SU-DHL-6 (cell line): ENCODE data around the gene VCX3B.

Source experiments
- H2AFZ ChIP-seq: fragments of 200-600 bp; sonication (generic); 2 replicates; pipeline ENCODE4 v1.6.1; 2014; ENCODE audit warnings: low read depth, mild to moderate bottlenecking, moderate library complexity, mixed read lengths, antibody characterized with exemption, low read length; ENCODE audit not compliant: severe bottlenecking
- H3F3A ChIP-seq: fragments of 200-600 bp; shearing (Covaris generic); 2 replicates; pipeline ENCODE4 v1.6.0; 2016; ENCODE audit warnings: antibody characterized with exemption, mild to moderate bottlenecking; ENCODE audit not compliant: insufficient read depth
- H3K27ac ChIP-seq: fragments of 200-600 bp; sonication (generic); 2 replicates; pipeline ENCODE4 v1.5.1; 2016; ENCODE audit warnings: low read depth, mild to moderate bottlenecking, low read length, moderate library complexity, mixed read lengths
- H3K27me3 ChIP-seq: fragments of 200-600 bp; sonication (generic), shearing (Covaris generic); 2 replicates; pipeline ENCODE4 v1.6.0; 2014; ENCODE audit warnings: mild to moderate bottlenecking, low read length
- H3K36me3 ChIP-seq: fragments of 200-600 bp; sonication (generic); 2 replicates; pipeline ENCODE4 v1.6.1; 2014; ENCODE audit warnings: mild to moderate bottlenecking, low read length, mixed read lengths
- H3K4me2 ChIP-seq: fragments of 300-600, 200-600 bp; shearing (Covaris generic), sonication (generic); 2 replicates; pipeline ENCODE4 v1.6.0; 2014; ENCODE audit warnings: low read length, low read depth, mild to moderate bottlenecking; ENCODE audit not compliant: poor library complexity, severe bottlenecking
- H3K4me3 ChIP-seq: fragments of 200-600 bp; sonication (generic); 2 replicates; pipeline ENCODE4 v1.5.1; 2014; ENCODE audit warnings: antibody characterized with exemption, low read length, mild to moderate bottlenecking, mixed read lengths; ENCODE audit not compliant: insufficient read depth, poor library complexity, severe bottlenecking
- H3K79me2 ChIP-seq: fragments of 200-600 bp; sonication (generic); 2 replicates; pipeline ENCODE4 v1.6.1; 2014; ENCODE audit warnings: mild to moderate bottlenecking, low read length, moderate library complexity; ENCODE audit not compliant: insufficient read depth
- H3K9ac ChIP-seq: fragments of 200-600 bp; sonication (generic); 2 replicates; pipeline ENCODE4 v1.7.0; 2014; ENCODE audit warnings: mild to moderate bottlenecking, low read length
- H3K9me2 ChIP-seq: fragments of 200-600 bp; sonication (generic); replicated peaks from 2 replicates; pipeline ENCODE4 v1.6.1; 2014; ENCODE audit warnings: low read length; ENCODE audit not compliant: insufficient read depth
- H3K9me3 ChIP-seq: fragments of 200-600 bp; sonication (generic); 2 replicates; pipeline ENCODE4 v1.6.1; 2014; ENCODE audit warnings: low read length, mixed read lengths; ENCODE audit not compliant: insufficient read depth
- H4K20me1 ChIP-seq: fragments of 200-600 bp; sonication (generic); 2 replicates; pipeline ENCODE4 v1.6.1; 2014; ENCODE audit warnings: low read depth, mild to moderate bottlenecking, antibody characterized with exemption, low read length, moderate library complexity, mixed read lengths
- EZH2phosphoT487 ChIP-seq: fragments of 200-600 bp; sonication (generic), shearing (Covaris generic); conservative IDR thresholded peaks from 2 replicates; pipeline ENCODE4 v1.6.1; 2018; ENCODE audit warnings: mild to moderate bottlenecking, antibody characterized with exemption, low read length, moderate library complexity, mixed read lengths
- TF ChIP-seq, protein P1 (sequence below): fragments of 200-600 bp; sonication (generic); IDR thresholded peaks from one replicate; pipeline ENCODE4 v1.5.1; 2017; ENCODE audit warnings: antibody characterized with exemption, mild to moderate bottlenecking, low read length, moderate library complexity; ENCODE audit not compliant: insufficient read depth, poor library complexity, severe bottlenecking

VCX3B gene

DNA sequence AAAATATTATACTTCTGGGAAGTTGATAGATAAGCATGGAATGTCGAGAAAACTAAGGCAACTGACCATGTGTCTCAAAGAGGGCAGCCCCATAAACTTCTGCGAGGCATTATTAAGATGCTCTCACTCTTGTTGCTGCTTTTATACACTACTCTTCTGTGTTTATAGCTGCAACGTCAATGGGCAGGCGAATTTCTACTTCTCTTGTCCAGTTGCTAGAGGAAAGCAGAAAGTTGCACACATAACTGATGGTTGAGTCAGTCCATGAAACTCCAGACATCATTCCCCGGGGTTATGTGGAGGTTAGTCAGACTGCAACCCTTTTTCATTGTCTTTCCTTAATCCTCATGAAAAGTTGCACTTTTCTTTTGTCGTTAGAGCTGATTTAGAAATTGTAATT, 39.8 kb downstream of the VCX3B start:
- Histone ChIP-seq H3K27me3 (no peaks in the 10 kb centered on the region), H3K79me2 (no peaks in the 10 kb centered on the region), H4K20me1 (no peaks in the 10 kb centered on the region), H2AFZ (no peak overlapping the region), H3K36me3 (no peaks in the 10 kb centered on the region), H3K9ac (no peak overlapping the region), H3F3A (no peaks in the 10 kb centered on the region), H3K9me2 (no peaks in the 10 kb centered on the region), H3K27ac (no peak overlapping the region), H3K4me3 (no peak overlapping the region), H3K4me2 (no peak overlapping the region), H3K9me3 (no peaks in the 10 kb centered on the region)
- TF ChIP-seq, protein P1, sequence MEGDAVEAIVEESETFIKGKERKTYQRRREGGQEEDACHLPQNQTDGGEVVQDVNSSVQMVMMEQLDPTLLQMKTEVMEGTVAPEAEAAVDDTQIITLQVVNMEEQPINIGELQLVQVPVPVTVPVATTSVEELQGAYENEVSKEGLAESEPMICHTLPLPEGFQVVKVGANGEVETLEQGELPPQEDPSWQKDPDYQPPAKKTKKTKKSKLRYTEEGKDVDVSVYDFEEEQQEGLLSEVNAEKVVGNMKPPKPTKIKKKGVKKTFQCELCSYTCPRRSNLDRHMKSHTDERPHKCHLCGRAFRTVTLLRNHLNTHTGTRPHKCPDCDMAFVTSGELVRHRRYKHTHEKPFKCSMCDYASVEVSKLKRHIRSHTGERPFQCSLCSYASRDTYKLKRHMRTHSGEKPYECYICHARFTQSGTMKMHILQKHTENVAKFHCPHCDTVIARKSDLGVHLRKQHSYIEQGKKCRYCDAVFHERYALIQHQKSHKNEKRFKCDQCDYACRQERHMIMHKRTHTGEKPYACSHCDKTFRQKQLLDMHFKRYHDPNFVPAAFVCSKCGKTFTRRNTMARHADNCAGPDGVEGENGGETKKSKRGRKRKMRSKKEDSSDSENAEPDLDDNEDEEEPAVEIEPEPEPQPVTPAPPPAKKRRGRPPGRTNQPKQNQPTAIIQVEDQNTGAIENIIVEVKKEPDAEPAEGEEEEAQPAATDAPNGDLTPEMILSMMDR: no peak
- TF ChIP-seq EZH2phosphoT487: no peak
